H9 (cell line): Measurements from ENCODE around the gene HASPIN. TPM values are rescaled to one million over a fixed set of nuclear protein-coding genes. Genes with fewer than 3 reads are reported as not detected.

Experiments used
- DNase-seq: peaks from one replicate; pipeline ENCODE4 v3.0.0-alpha.2; 2017
- H2AFZ ChIP-seq: one replicate; pipeline ENCODE4 v1.6.1; 2013; ENCODE audit warnings: mild to moderate bottlenecking, low read length, control low read depth, moderate library complexity
- H2AK5ac ChIP-seq: 2 replicates; pipeline ENCODE4 v1.6.1; 2013; ENCODE audit warnings: low read length, control low read depth, mixed read lengths; ENCODE audit not compliant: insufficient read length
- H2BK120ac ChIP-seq: one replicate; pipeline ENCODE4 v1.6.1; 2013; ENCODE audit warnings: low read depth, mild to moderate bottlenecking, low read length, control low read depth, inconsistent platforms; ENCODE audit not compliant: poor library complexity, severe bottlenecking
- H2BK12ac ChIP-seq: 2 replicates; pipeline ENCODE4 v1.6.1; 2013; ENCODE audit warnings: low read length, control low read depth, mixed read lengths, low read depth; ENCODE audit not compliant: insufficient read length
- H2BK15ac ChIP-seq: 2 replicates; pipeline ENCODE4 v1.6.1; 2013; ENCODE audit warnings: low read depth, low read length, control low read depth
- H2BK20ac ChIP-seq: one replicate; pipeline ENCODE4 v1.6.1; 2013; ENCODE audit warnings: low read depth, mild to moderate bottlenecking, low read length, control low read depth, inconsistent platforms; ENCODE audit not compliant: poor library complexity, severe bottlenecking
- H2BK5ac ChIP-seq: 2 replicates; pipeline ENCODE4 v1.6.1; 2013; ENCODE audit warnings: low read length, control low read depth, mixed read lengths; ENCODE audit not compliant: insufficient read length
- H3K14ac ChIP-seq: 2 replicates; pipeline ENCODE4 v1.6.1; 2013; ENCODE audit warnings: low read length, control low read depth; ENCODE audit not compliant: insufficient read depth
- H3K18ac ChIP-seq: 2 replicates; pipeline ENCODE4 v1.6.1; 2013; ENCODE audit warnings: low read depth, mild to moderate bottlenecking, mixed read lengths, low read length, control low read depth; ENCODE audit not compliant: insufficient read length
- H3K23ac ChIP-seq: 2 replicates; pipeline ENCODE4 v1.6.1; 2013; ENCODE audit warnings: low read length, control low read depth, mixed read lengths, low read depth; ENCODE audit not compliant: insufficient read length
- H3K23me2 ChIP-seq: 2 replicates; pipeline ENCODE4 v1.6.1; 2013; ENCODE audit warnings: low read depth, mild to moderate bottlenecking, mixed read lengths, low read length, control low read depth; ENCODE audit not compliant: insufficient read length, poor library complexity, severe bottlenecking
- H3K27ac ChIP-seq: 2 replicates; pipeline ENCODE4 v1.5.1; 2013; ENCODE audit warnings: low read length, control low read depth, mixed read lengths, low read depth; ENCODE audit not compliant: insufficient read length
- H3K27me3 ChIP-seq: 2 replicates; pipeline ENCODE4 v1.6.1; 2013; ENCODE audit warnings: low read length, control low read depth, inconsistent platforms; ENCODE audit not compliant: insufficient read depth
- H3K4ac ChIP-seq: 2 replicates; pipeline ENCODE4 v1.6.1; 2013; ENCODE audit warnings: low read depth, mild to moderate bottlenecking, control low read depth, inconsistent platforms, low read length, moderate library complexity
- H3K4me1 ChIP-seq: 2 replicates; pipeline ENCODE4 v1.6.1; 2013; ENCODE audit warnings: low read length, control low read depth, inconsistent platforms; ENCODE audit not compliant: insufficient read depth
- H3K4me2 ChIP-seq: 2 replicates; pipeline ENCODE4 v1.6.1; 2013; ENCODE audit warnings: low read length, control low read depth, mixed read lengths; ENCODE audit not compliant: insufficient read length, insufficient read depth
- H3K56ac ChIP-seq: 2 replicates; pipeline ENCODE4 v1.6.1; 2013; ENCODE audit warnings: low read depth, mild to moderate bottlenecking, mixed read lengths, low read length, control low read depth; ENCODE audit not compliant: insufficient read length
- H3K79me1 ChIP-seq: 2 replicates; pipeline ENCODE4 v1.6.1; 2013; ENCODE audit warnings: low read depth, mild to moderate bottlenecking, moderate library complexity, low read length, control low read depth, inconsistent platforms; ENCODE audit not compliant: insufficient read depth, poor library complexity, severe bottlenecking
- H3K79me2 ChIP-seq: 2 replicates; pipeline ENCODE4 v1.6.1; 2013; ENCODE audit warnings: low read length, control low read depth, inconsistent platforms; ENCODE audit not compliant: insufficient read depth
- H3K9ac ChIP-seq: 2 replicates; pipeline ENCODE4 v1.6.1; 2013; ENCODE audit warnings: low read length, control low read depth, mixed read lengths; ENCODE audit not compliant: insufficient read length; ENCODE audit errors: extremely low read depth
- H3K9me3 ChIP-seq: one replicate; pipeline ENCODE4 v1.6.1; 2013; ENCODE audit warnings: low read depth, low read length, inconsistent platforms; ENCODE audit not compliant: control insufficient read depth
- H3T11ph ChIP-seq: one replicate; pipeline ENCODE4 v1.6.1; 2013; ENCODE audit warnings: mild to moderate bottlenecking, low read length, control low read depth, inconsistent platforms
- H4K20me1 ChIP-seq: one replicate; pipeline ENCODE4 v1.6.1; 2013; ENCODE audit not compliant: control insufficient read depth, insufficient read length, insufficient read depth
- H4K5ac ChIP-seq: 2 replicates; pipeline ENCODE4 v1.6.1; 2013; ENCODE audit warnings: low read depth, mild to moderate bottlenecking, mixed read lengths, low read length, control low read depth; ENCODE audit not compliant: insufficient read length
- H4K8ac ChIP-seq: replicated peaks from 2 replicates; pipeline ENCODE4 v1.6.1; 2013; ENCODE audit warnings: low read length, control low read depth, mixed read lengths, low read depth; ENCODE audit not compliant: insufficient read length
- H4K91ac ChIP-seq: 2 replicates; pipeline ENCODE4 v1.6.1; 2013; ENCODE audit warnings: low read depth, mild to moderate bottlenecking, moderate library complexity, mixed read lengths, low read length, control low read depth; ENCODE audit not compliant: insufficient read length
- H3K27ac Mint-ChIP-seq, 3 experiments: 2 replicates in 2 of 3; 3 replicates in 1 of 3; pipeline ENCODE4 v1.8.0; 2020 to 2021; ENCODE audit warnings: mixed read lengths in 3 of 3, mild to moderate bottlenecking in 1 of 3, moderate library complexity in 1 of 3
- H3K27me3 Mint-ChIP-seq: 2 replicates; pipeline ENCODE4 v1.8.0; 2021; ENCODE audit warnings: low read depth, mild to moderate bottlenecking, moderate library complexity, mixed read lengths
- H3K36me3 Mint-ChIP-seq, 3 experiments: 2 replicates in 2 of 3; 3 replicates in 1 of 3; pipeline ENCODE4 v1.8.0; 2020 to 2021; ENCODE audit warnings: low read depth in 3 of 3, mixed read lengths in 3 of 3; ENCODE audit not compliant: insufficient read depth in 1 of 3
- H3K4me1 Mint-ChIP-seq, 2 experiments: 2 replicates each; pipeline ENCODE4 v1.8.0; 2020; ENCODE audit warnings: mixed read lengths in 2 of 2
- H3K4me3 Mint-ChIP-seq, 2 experiments: 2 replicates in 1 of 2; 3 replicates in 1 of 2; pipeline ENCODE4 v1.8.0; 2020 to 2021; ENCODE audit warnings: mild to moderate bottlenecking in 2 of 2, mixed read lengths in 2 of 2, moderate library complexity in 1 of 2
- H3K9me3 Mint-ChIP-seq, 2 experiments: 2 replicates in 1 of 2; 3 replicates in 1 of 2; pipeline ENCODE4 v1.8.0; 2020; ENCODE audit warnings: mild to moderate bottlenecking in 2 of 2, mixed read lengths in 2 of 2, moderate library complexity in 1 of 2
- WGBS: extraction: QIAGEN DNeasy Blood & Tissue Kit; methylation state at CpG from one replicate; pipeline ENCODE4 v1.1.7; 2013; ENCODE audit warnings: missing lambda C conversion rate, low lambda C conversion rate, mixed read lengths; ENCODE audit not compliant: insufficient read length; ENCODE audit errors: extremely low coverage; 5-methylcytosine and 5-hydroxymethylcytosine counted together
- total RNA-seq: library from RNA; stranded (reverse); gene quantifications from 2 replicates; pipeline ENCODE4 v1.2.1, GENCODE V29; 2021
- TF ChIP-seq, protein P1 (sequence below): fragments of 200-600 bp; sonication (generic); conservative IDR thresholded peaks from 3 replicates; pipeline ENCODE4 v1.8.0; 2021; ENCODE audit warnings: antibody characterized with exemption, mild to moderate bottlenecking

HASPIN gene
- total RNA-seq, 1 experiment from 2014 or later, result 26.6 TPM

DNA sequence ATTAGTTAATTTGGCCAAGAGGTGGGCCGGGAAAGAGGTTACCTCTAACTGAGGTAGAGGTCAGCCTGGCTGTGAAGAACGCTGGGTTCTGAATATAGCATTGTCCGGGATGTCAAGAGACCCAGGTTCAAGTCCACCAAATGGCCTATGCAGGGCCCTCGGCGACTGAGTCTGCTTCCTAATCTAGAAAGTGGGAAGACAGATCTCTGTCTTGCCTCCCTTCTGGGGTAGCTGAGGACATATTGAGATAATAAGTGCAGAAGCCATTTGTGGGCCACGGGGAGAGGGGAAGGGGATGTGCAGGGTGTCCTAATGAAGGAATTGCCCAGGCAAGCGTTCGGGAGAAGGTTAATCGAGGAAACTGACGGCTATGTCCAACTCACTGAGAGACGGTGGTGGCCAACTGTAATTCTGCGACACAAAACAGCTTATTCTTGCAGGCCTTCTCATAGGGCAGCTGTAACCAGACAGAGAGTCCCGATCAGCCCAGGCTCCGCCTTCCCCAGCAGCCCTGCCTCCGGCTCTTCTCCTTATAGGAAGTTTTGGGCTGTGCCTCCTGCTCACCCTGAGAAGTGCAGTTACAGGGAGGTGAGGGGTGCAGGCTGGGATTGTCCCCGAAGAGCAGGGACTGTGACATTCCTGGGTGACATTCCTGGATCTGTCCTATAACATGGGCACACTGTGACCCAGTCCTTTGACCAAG, 15.9 kb downstream of the HASPIN start:
- Mint-ChIP-seq H3K36me3 (no peaks in the 10 kb centered on the region), H3K4me3 (no peak overlapping the region; a peak in 1 of 5 replicates), H3K27me3 (peaks cover 2% of the 10 kb centered on the region; the same call in 1 of the 2 replicates), H3K4me1 (peaks cover 21 to 22% of the 10 kb centered on the region in 2 experiments), H3K27ac (peak overlapping the region in 2 of 3 experiments; percentile 63 to 68; a peak in 3 of 7 replicates), H3K9me3 (no peaks in the 10 kb centered on the region)
- H3K4ac ChIP-seq, result no peak overlapping the region
- H3K4me2 ChIP-seq, result no peak overlapping the region
- no CpG with 5 or more reads among the region's 16 CpGs for WGBS
- H3K18ac ChIP-seq, result no peak overlapping the region
- H3K9ac ChIP-seq, result no peak overlapping the region
- TF ChIP-seq, protein P1, sequence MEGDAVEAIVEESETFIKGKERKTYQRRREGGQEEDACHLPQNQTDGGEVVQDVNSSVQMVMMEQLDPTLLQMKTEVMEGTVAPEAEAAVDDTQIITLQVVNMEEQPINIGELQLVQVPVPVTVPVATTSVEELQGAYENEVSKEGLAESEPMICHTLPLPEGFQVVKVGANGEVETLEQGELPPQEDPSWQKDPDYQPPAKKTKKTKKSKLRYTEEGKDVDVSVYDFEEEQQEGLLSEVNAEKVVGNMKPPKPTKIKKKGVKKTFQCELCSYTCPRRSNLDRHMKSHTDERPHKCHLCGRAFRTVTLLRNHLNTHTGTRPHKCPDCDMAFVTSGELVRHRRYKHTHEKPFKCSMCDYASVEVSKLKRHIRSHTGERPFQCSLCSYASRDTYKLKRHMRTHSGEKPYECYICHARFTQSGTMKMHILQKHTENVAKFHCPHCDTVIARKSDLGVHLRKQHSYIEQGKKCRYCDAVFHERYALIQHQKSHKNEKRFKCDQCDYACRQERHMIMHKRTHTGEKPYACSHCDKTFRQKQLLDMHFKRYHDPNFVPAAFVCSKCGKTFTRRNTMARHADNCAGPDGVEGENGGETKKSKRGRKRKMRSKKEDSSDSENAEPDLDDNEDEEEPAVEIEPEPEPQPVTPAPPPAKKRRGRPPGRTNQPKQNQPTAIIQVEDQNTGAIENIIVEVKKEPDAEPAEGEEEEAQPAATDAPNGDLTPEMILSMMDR, result no peak
- H3K56ac ChIP-seq, result no peak overlapping the region
- H3K79me1 ChIP-seq, result no peaks in the 10 kb centered on the region
- H2BK12ac ChIP-seq, result no peak overlapping the region
- no peak overlapping the region for H4K8ac ChIP-seq
- no peak overlapping the region for H2AFZ ChIP-seq
- H2BK20ac ChIP-seq, result no peak overlapping the region
- H2BK15ac ChIP-seq, result no peak overlapping the region
- no peaks in the 10 kb centered on the region for H4K20me1 ChIP-seq
- H3K23ac ChIP-seq, result no peak overlapping the region
- H3K27me3 ChIP-seq, result no peaks in the 10 kb centered on the region
- H3K9me3 ChIP-seq, result no peaks in the 10 kb centered on the region
- H2BK5ac ChIP-seq, result no peak overlapping the region
- H2AK5ac ChIP-seq, result no peak overlapping the region
- no peak overlapping the region for H4K91ac ChIP-seq
- no peaks in the 10 kb centered on the region for H3K23me2 ChIP-seq
- DNase-seq, result no peak
- H3K4me1 ChIP-seq, result no peaks in the 10 kb centered on the region
- no peak overlapping the region for H3T11ph ChIP-seq
- no peak overlapping the region for H3K27ac ChIP-seq
- H4K5ac ChIP-seq, result no peak overlapping the region
- no peaks in the 10 kb centered on the region for H3K79me2 ChIP-seq
- H3K14ac ChIP-seq, result no peak overlapping the region
- no peak overlapping the region for H2BK120ac ChIP-seq
